H9 (cell line): ENCODE measurements around the gene HPCAL1. TPM values are rescaled to one million over a fixed set of nuclear protein-coding genes. Genes with fewer than 3 reads are reported as not detected.

Source experiments
- DNase-seq: peaks from one replicate; pipeline ENCODE4 v3.0.0-alpha.2; 2017
- H2AFZ ChIP-seq: one replicate; pipeline ENCODE4 v1.6.1; 2013; ENCODE audit warnings: mild to moderate bottlenecking, low read length, control low read depth, moderate library complexity
- H2AK5ac ChIP-seq: 2 replicates; pipeline ENCODE4 v1.6.1; 2013; ENCODE audit warnings: low read length, control low read depth, mixed read lengths; ENCODE audit not compliant: insufficient read length
- H2BK120ac ChIP-seq: one replicate; pipeline ENCODE4 v1.6.1; 2013; ENCODE audit warnings: low read depth, mild to moderate bottlenecking, low read length, control low read depth, inconsistent platforms; ENCODE audit not compliant: poor library complexity, severe bottlenecking
- H2BK12ac ChIP-seq: 2 replicates; pipeline ENCODE4 v1.6.1; 2013; ENCODE audit warnings: low read length, control low read depth, mixed read lengths, low read depth; ENCODE audit not compliant: insufficient read length
- H2BK15ac ChIP-seq: 2 replicates; pipeline ENCODE4 v1.6.1; 2013; ENCODE audit warnings: low read depth, low read length, control low read depth
- H2BK20ac ChIP-seq: one replicate; pipeline ENCODE4 v1.6.1; 2013; ENCODE audit warnings: low read depth, mild to moderate bottlenecking, low read length, control low read depth, inconsistent platforms; ENCODE audit not compliant: poor library complexity, severe bottlenecking
- H2BK5ac ChIP-seq: 2 replicates; pipeline ENCODE4 v1.6.1; 2013; ENCODE audit warnings: low read length, control low read depth, mixed read lengths; ENCODE audit not compliant: insufficient read length
- H3K14ac ChIP-seq: 2 replicates; pipeline ENCODE4 v1.6.1; 2013; ENCODE audit warnings: low read length, control low read depth; ENCODE audit not compliant: insufficient read depth
- H3K18ac ChIP-seq: 2 replicates; pipeline ENCODE4 v1.6.1; 2013; ENCODE audit warnings: low read depth, mild to moderate bottlenecking, mixed read lengths, low read length, control low read depth; ENCODE audit not compliant: insufficient read length
- H3K23ac ChIP-seq: 2 replicates; pipeline ENCODE4 v1.6.1; 2013; ENCODE audit warnings: low read length, control low read depth, mixed read lengths, low read depth; ENCODE audit not compliant: insufficient read length
- H3K23me2 ChIP-seq: 2 replicates; pipeline ENCODE4 v1.6.1; 2013; ENCODE audit warnings: low read depth, mild to moderate bottlenecking, mixed read lengths, low read length, control low read depth; ENCODE audit not compliant: insufficient read length, poor library complexity, severe bottlenecking
- H3K27ac ChIP-seq: 2 replicates; pipeline ENCODE4 v1.5.1; 2013; ENCODE audit warnings: low read length, control low read depth, mixed read lengths, low read depth; ENCODE audit not compliant: insufficient read length
- H3K27me3 ChIP-seq: 2 replicates; pipeline ENCODE4 v1.6.1; 2013; ENCODE audit warnings: low read length, control low read depth, inconsistent platforms; ENCODE audit not compliant: insufficient read depth
- H3K4ac ChIP-seq: 2 replicates; pipeline ENCODE4 v1.6.1; 2013; ENCODE audit warnings: low read depth, mild to moderate bottlenecking, control low read depth, inconsistent platforms, low read length, moderate library complexity
- H3K4me1 ChIP-seq: 2 replicates; pipeline ENCODE4 v1.6.1; 2013; ENCODE audit warnings: low read length, control low read depth, inconsistent platforms; ENCODE audit not compliant: insufficient read depth
- H3K4me2 ChIP-seq: 2 replicates; pipeline ENCODE4 v1.6.1; 2013; ENCODE audit warnings: low read length, control low read depth, mixed read lengths; ENCODE audit not compliant: insufficient read length, insufficient read depth
- H3K56ac ChIP-seq: 2 replicates; pipeline ENCODE4 v1.6.1; 2013; ENCODE audit warnings: low read depth, mild to moderate bottlenecking, mixed read lengths, low read length, control low read depth; ENCODE audit not compliant: insufficient read length
- H3K79me1 ChIP-seq: 2 replicates; pipeline ENCODE4 v1.6.1; 2013; ENCODE audit warnings: low read depth, mild to moderate bottlenecking, moderate library complexity, low read length, control low read depth, inconsistent platforms; ENCODE audit not compliant: insufficient read depth, poor library complexity, severe bottlenecking
- H3K79me2 ChIP-seq: 2 replicates; pipeline ENCODE4 v1.6.1; 2013; ENCODE audit warnings: low read length, control low read depth, inconsistent platforms; ENCODE audit not compliant: insufficient read depth
- H3K9ac ChIP-seq: 2 replicates; pipeline ENCODE4 v1.6.1; 2013; ENCODE audit warnings: low read length, control low read depth, mixed read lengths; ENCODE audit not compliant: insufficient read length; ENCODE audit errors: extremely low read depth
- H3K9me3 ChIP-seq: one replicate; pipeline ENCODE4 v1.6.1; 2013; ENCODE audit warnings: low read depth, low read length, inconsistent platforms; ENCODE audit not compliant: control insufficient read depth
- H3T11ph ChIP-seq: one replicate; pipeline ENCODE4 v1.6.1; 2013; ENCODE audit warnings: mild to moderate bottlenecking, low read length, control low read depth, inconsistent platforms
- H4K20me1 ChIP-seq: one replicate; pipeline ENCODE4 v1.6.1; 2013; ENCODE audit not compliant: control insufficient read depth, insufficient read length, insufficient read depth
- H4K5ac ChIP-seq: 2 replicates; pipeline ENCODE4 v1.6.1; 2013; ENCODE audit warnings: low read depth, mild to moderate bottlenecking, mixed read lengths, low read length, control low read depth; ENCODE audit not compliant: insufficient read length
- H4K8ac ChIP-seq: replicated peaks from 2 replicates; pipeline ENCODE4 v1.6.1; 2013; ENCODE audit warnings: low read length, control low read depth, mixed read lengths, low read depth; ENCODE audit not compliant: insufficient read length
- H4K91ac ChIP-seq: 2 replicates; pipeline ENCODE4 v1.6.1; 2013; ENCODE audit warnings: low read depth, mild to moderate bottlenecking, moderate library complexity, mixed read lengths, low read length, control low read depth; ENCODE audit not compliant: insufficient read length
- H3K27ac Mint-ChIP-seq, 3 experiments: 2 replicates in 2 of 3; 3 replicates in 1 of 3; pipeline ENCODE4 v1.8.0; 2020 to 2021; ENCODE audit warnings: mixed read lengths in 3 of 3, mild to moderate bottlenecking in 1 of 3, moderate library complexity in 1 of 3
- H3K27me3 Mint-ChIP-seq: 2 replicates; pipeline ENCODE4 v1.8.0; 2021; ENCODE audit warnings: low read depth, mild to moderate bottlenecking, moderate library complexity, mixed read lengths
- H3K36me3 Mint-ChIP-seq, 3 experiments: 2 replicates in 2 of 3; 3 replicates in 1 of 3; pipeline ENCODE4 v1.8.0; 2020 to 2021; ENCODE audit warnings: low read depth in 3 of 3, mixed read lengths in 3 of 3; ENCODE audit not compliant: insufficient read depth in 1 of 3
- H3K4me1 Mint-ChIP-seq, 2 experiments: 2 replicates each; pipeline ENCODE4 v1.8.0; 2020; ENCODE audit warnings: mixed read lengths in 2 of 2
- H3K4me3 Mint-ChIP-seq, 2 experiments: 2 replicates in 1 of 2; 3 replicates in 1 of 2; pipeline ENCODE4 v1.8.0; 2020 to 2021; ENCODE audit warnings: mild to moderate bottlenecking in 2 of 2, mixed read lengths in 2 of 2, moderate library complexity in 1 of 2
- H3K9me3 Mint-ChIP-seq, 2 experiments: 2 replicates in 1 of 2; 3 replicates in 1 of 2; pipeline ENCODE4 v1.8.0; 2020; ENCODE audit warnings: mild to moderate bottlenecking in 2 of 2, mixed read lengths in 2 of 2, moderate library complexity in 1 of 2
- CTCF ChIP-seq: fragments of 200-600 bp; sonication (generic); conservative IDR thresholded peaks from 3 replicates; pipeline ENCODE4 v1.8.0; 2021; ENCODE audit warnings: antibody characterized with exemption, mild to moderate bottlenecking
- WGBS: extraction: QIAGEN DNeasy Blood & Tissue Kit; methylation state at CpG from one replicate; pipeline ENCODE4 v1.1.7; 2013; ENCODE audit warnings: missing lambda C conversion rate, low lambda C conversion rate, mixed read lengths; ENCODE audit not compliant: insufficient read length; ENCODE audit errors: extremely low coverage; 5-methylcytosine and 5-hydroxymethylcytosine counted together
- total RNA-seq: library from RNA; stranded (reverse); gene quantifications from 2 replicates; pipeline ENCODE4 v1.2.1, GENCODE V29; 2021

Gene HPCAL1
- total RNA-seq, 1 experiment from 2014 or later: 4.7 TPM

DNA sequence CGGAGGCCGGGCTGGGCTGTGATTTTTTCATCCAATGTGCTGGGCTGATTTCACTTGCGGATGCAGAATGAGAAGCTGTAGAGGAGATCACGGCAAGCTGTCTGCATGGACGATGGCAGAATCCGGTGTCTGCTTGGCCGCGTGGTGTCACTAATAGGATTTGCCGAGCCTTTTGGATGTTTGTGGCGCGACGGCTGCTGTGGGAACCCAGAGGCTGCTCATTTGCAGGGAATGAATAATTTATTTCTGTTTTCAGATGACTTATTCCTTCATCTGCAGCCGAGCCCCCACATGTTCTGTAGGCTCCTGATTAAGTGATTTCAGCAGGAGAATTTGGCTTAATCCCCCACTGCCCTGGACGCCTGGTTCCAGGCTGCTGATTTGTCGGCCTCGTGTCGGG lies 82.8 kb downstream of the HPCAL1 start:
- Mint-ChIP-seq H3K4me1 (peaks cover 24 to 40% of the 10 kb centered on the region in 2 experiments), H3K9me3 (no peaks in the 10 kb centered on the region), H3K36me3 (no peaks in the 10 kb centered on the region), H3K4me3 (no peak overlapping the region), H3K27me3 (no peaks in the 10 kb centered on the region), H3K27ac (no peak overlapping the region)
- Histone ChIP-seq H3K23me2 (no peaks in the 10 kb centered on the region), H3K23ac (no peak overlapping the region), H3K14ac (no peak overlapping the region), H3K27me3 (no peaks in the 10 kb centered on the region; the same call in 1 of the 2 replicates), H3K79me1 (no peaks in the 10 kb centered on the region), H3K9ac (no peak overlapping the region), H2AK5ac (no peak overlapping the region), H3K9me3 (no peaks in the 10 kb centered on the region), H3K4me1 (peaks cover 13% of the 10 kb centered on the region; the same call in 1 of the 2 replicates), H2AFZ (no peak overlapping the region), H3K4ac (no peak overlapping the region), H2BK5ac (no peak overlapping the region), H3K27ac (no peak overlapping the region), H3K56ac (no peak overlapping the region), H3T11ph (no peak overlapping the region), H3K4me2 (no peak overlapping the region), H4K91ac (no peak overlapping the region), H4K5ac (no peak overlapping the region), H2BK15ac (no peak overlapping the region), H3K18ac (no peak overlapping the region), H4K20me1 (no peaks in the 10 kb centered on the region), H2BK12ac (no peak overlapping the region), H3K79me2 (no peaks in the 10 kb centered on the region), H2BK120ac (no peak overlapping the region), H2BK20ac (no peak overlapping the region), H4K8ac (no peak overlapping the region)
- no CpG with 5 or more reads among the region's 17 CpGs for WGBS
- no peak for TF ChIP-seq CTCF
- no peak for DNase-seq
